K562 (cell line): Measurements from ENCODE around the gene CNTNAP4. TPM values are rescaled to one million over a fixed set of nuclear protein-coding genes. Genes with fewer than 3 reads are reported as not detected.

Experiments
- ATAC-seq: fragments of 200-7000 bp; cut with Tn5 transposase; 3 replicates; pipeline ENCODE4 v1.9.1; 2020; ENCODE audit warnings: moderate library complexity
- BruUV-seq: library from RNA; stranded (reverse); fragments of 400-500 nt; replicated peaks from 2 replicates; lab custom pipeline; 2021; lab: Mats Ljungman, UMichigan
- CTCF ChIA-PET: fragments of 300-600 bp; formaldehyde crosslinking; extraction: SDS; loops from one replicate; lab custom pipeline; 2021; ENCODE audit warnings: low intra/inter-chr PET ratio; lab: Yijun Ruan, JAX
- POLR2A ChIA-PET: fragments of 300-600, 350-650 bp; sonication (Branson Sonifier 250); formaldehyde crosslinking; extraction: SDS; loops from one replicate; lab custom pipeline; 2021; ENCODE audit warnings: antibody characterized with exemption, inconsistent platforms; lab: Yijun Ruan, JAX
- DNase-seq, 4 experiments: peaks; one replicate each; pipeline versions ENCODE4 v3.0.0 to v3.0.0-alpha.2; 2011 to 2018; ENCODE audit warnings: low spot score in 3 of 4, mixed read lengths in 3 of 4; ENCODE audit errors: extremely low read depth in 1 of 4
- FAIRE-seq: peaks from 2 replicates; lab custom pipeline; 2011; peaks lifted over from hg19 to GRCh38; lab: Jason Lieb, UNC
- H2AFZ ChIP-seq: 2 replicates; pipeline ENCODE4 v1.6.0; 2011; ENCODE audit warnings: low read depth, low read length, control low read depth, inconsistent platforms
- H3K27ac ChIP-seq: fragments of 200-600 bp; 3 replicates; pipeline ENCODE4 v1.8.0; 2011; ENCODE audit warnings: low read depth, mild to moderate bottlenecking, control low read depth, inconsistent platforms, low read length, moderate library complexity, mixed read lengths; ENCODE audit errors: extremely low read depth
- H3K27me3 ChIP-seq, 2 experiments: fragments of 300-600 bp in 1 of 2; 2 replicates in 1 of 2; 3 replicates in 1 of 2; pipeline versions ENCODE4 v1.6.0 to v1.8.0; 2011; ENCODE audit warnings: inconsistent platforms in 2 of 2, low read length in 2 of 2, mild to moderate bottlenecking in 1 of 2, mixed read lengths in 1 of 2, moderate library complexity in 1 of 2; ENCODE audit not compliant: control insufficient read depth in 2 of 2, insufficient read depth in 2 of 2
- H3K36me3 ChIP-seq: fragments of 300-600 bp; 3 replicates; pipeline ENCODE4 v1.8.0; 2011; ENCODE audit warnings: mild to moderate bottlenecking, low read length, inconsistent platforms; ENCODE audit not compliant: control insufficient read depth, insufficient read depth
- H3K4me1 ChIP-seq, 2 experiments: fragments of 200-600 bp in 1 of 2; replicated peaks in 1 of 2; 2 replicates in 1 of 2; 3 replicates in 1 of 2; pipeline versions ENCODE4 v1.5.1 to v1.8.0; 2011; ENCODE audit warnings: inconsistent platforms in 2 of 2, low read length in 2 of 2, mild to moderate bottlenecking in 1 of 2, mixed read lengths in 1 of 2, moderate library complexity in 1 of 2; ENCODE audit not compliant: control insufficient read depth in 2 of 2, insufficient read depth in 2 of 2
- H3K4me2 ChIP-seq: 2 replicates; pipeline ENCODE4 v1.6.1; 2011; ENCODE audit warnings: low read length, control low read depth, inconsistent platforms, mixed read lengths; ENCODE audit not compliant: insufficient read depth
- H3K4me3 ChIP-seq: fragments of 200-600 bp; sonication (generic), shearing (Covaris generic); 2 replicates; pipeline ENCODE4 v1.5.1; 2016; ENCODE audit warnings: control low read depth, inconsistent platforms
- H3K79me2 ChIP-seq: fragments of 200-600 bp; 3 replicates; pipeline ENCODE4 v1.8.0; 2011; ENCODE audit warnings: low read length, inconsistent platforms; ENCODE audit not compliant: control insufficient read depth, insufficient read depth
- H3K9ac ChIP-seq, 2 experiments: 2 replicates each; pipeline versions ENCODE4 v1.6.0 to v1.6.1; 2011; ENCODE audit warnings: low read depth in 2 of 2, low read length in 2 of 2, control low read depth in 1 of 2, inconsistent platforms in 1 of 2, mild to moderate bottlenecking in 1 of 2, mixed read lengths in 1 of 2; ENCODE audit not compliant: insufficient read depth in 1 of 2
- H3K9me1 ChIP-seq: one replicate; pipeline ENCODE4 v1.6.0; 2011; ENCODE audit warnings: inconsistent platforms, mild to moderate bottlenecking, low read length, moderate library complexity; ENCODE audit not compliant: control insufficient read depth, insufficient read depth
- H3K9me3 ChIP-seq: replicated peaks from 2 replicates; pipeline ENCODE4 v1.5.1; 2011; ENCODE audit warnings: low read depth, low read length, inconsistent platforms; ENCODE audit not compliant: control insufficient read depth, insufficient read depth
- H4K20me1 ChIP-seq: replicated peaks from 2 replicates; pipeline ENCODE4 v1.6.1; 2011; ENCODE audit warnings: low read length, inconsistent platforms, mixed read lengths; ENCODE audit not compliant: control insufficient read depth, insufficient read depth
- CCNT2 ChIP-seq: IDR thresholded peaks from 2 replicates; pipeline ENCODE4 v1.6.1; 2011; ENCODE audit warnings: borderline replicate concordance, low read depth, mild to moderate bottlenecking, moderate library complexity, mixed read lengths, low read length; ENCODE audit not compliant: insufficient read length; ENCODE audit errors: extremely low read depth
- CTBP1 ChIP-seq: fragments of 450-650 bp; IDR thresholded peaks from 2 replicates; pipeline ENCODE4 v1.6.1; 2016; ENCODE audit warnings: borderline replicate concordance
- GABPB2 ChIP-seq: fragments of 250-450 bp; sonication (Bioruptor Pico); conservative IDR thresholded peaks from 2 replicates; pipeline ENCODE4 v1.5.1; 2021; ENCODE audit warnings: mild to moderate bottlenecking
- HMBOX1 ChIP-seq: sonication (generic); IDR thresholded peaks from 2 replicates; pipeline ENCODE4 v1.6.1; 2016
- ILK ChIP-seq: fragments of 450-650 bp; IDR thresholded peaks from 2 replicates; pipeline ENCODE4 v1.6.1; 2016; ENCODE audit warnings: missing genetic modification characterization, low read depth, mild to moderate bottlenecking, missing compliant biosample characterization, moderate library complexity, borderline replicate concordance
- MCM7 ChIP-seq, 2 experiments: fragments of 450-650 bp; IDR thresholded peaks; 2 replicates each; pipeline ENCODE4 v1.6.1; 2016 to 2018
- NFE2 ChIP-seq: IDR thresholded peaks from 2 replicates; pipeline ENCODE4 v1.6.1; 2014; ENCODE audit warnings: antibody characterized with exemption, low read depth
- OTX1 ChIP-seq: fragments of 450-650 bp; formaldehyde crosslinking; IDR thresholded peaks from 2 replicates; pipeline ENCODE4 v1.4.0; 2022; ENCODE audit warnings: mild to moderate bottlenecking
- RBBP5 ChIP-seq: fragments of 200-600 bp; sonication (generic); IDR thresholded peaks from 2 replicates; pipeline ENCODE4 v1.6.1; 2012; ENCODE audit warnings: borderline replicate concordance, mild to moderate bottlenecking, low read length, control low read depth, inconsistent platforms; ENCODE audit not compliant: insufficient read depth, poor library complexity, severe bottlenecking
- SPI1 ChIP-seq: IDR thresholded peaks from 2 replicates; pipeline ENCODE4 v1.6.1; 2011; ENCODE audit warnings: low read depth, low read length, control low read depth, borderline replicate concordance
- STAT5A ChIP-seq: IDR thresholded peaks from 2 replicates; pipeline ENCODE4 v1.6.1; 2012; ENCODE audit warnings: low read length, inconsistent platforms, borderline replicate concordance
- ZBED1 ChIP-seq: IDR thresholded peaks from 2 replicates; pipeline ENCODE4 v1.6.1; 2014
- ZBTB1 ChIP-seq: sonication (generic); formaldehyde crosslinking; IDR thresholded peaks from 2 replicates; pipeline ENCODE4 v1.8.1; 2023; ENCODE audit warnings: missing genetic modification reagents, low read depth, mild to moderate bottlenecking, borderline replicate concordance
- WGBS: fragments of 100-300 bp; shearing (Covaris generic); methylation state at CpG from one replicate; pipeline ENCODE4 v1.1.6; 2016; ENCODE audit warnings: low coverage, mixed read lengths; ENCODE audit not compliant: insufficient coverage; ENCODE audit errors: missing lambda C conversion rate; 5-methylcytosine and 5-hydroxymethylcytosine counted together
- in situ Hi-C: fragments of 300-500 bp; cut with MboI; formaldehyde crosslinking; loops from 4 replicates; pipeline ENCODE4 v1.15.0; 2018; ENCODE audit warnings: inconsistent platforms, mixed read lengths
- intact Hi-C: fragments of 100-400 bp; cut with micrococcal nuclease; formaldehyde crosslinking; loops from 2 replicates; pipeline ENCODE4 v1.14.2; 2022
- polyA plus RNA-seq, 8 experiments: library from polyadenylated mRNA; depleted of rRNA in 4 of 8; stranded (reverse) in 5 of 8; unstranded in 3 of 8; fragments of >200 nt; fragmentation: Nextera tagmentation in 2 of 8; fragmentation: Illumina TruSeq in 1 of 8; extraction: Ambion mirVana in 2 of 8; extraction: Trizol in 1 of 8; gene quantifications; 2 replicates each; pipeline versions ENCODE4 v1.2.1 to v1.2.3, GENCODE V29; 2011 to 2014; ENCODE audit warnings: inconsistent platforms in 1 of 8, missing spikeins in 1 of 8
- total RNA-seq, 7 experiments: library from RNA; depleted of rRNA in 6 of 7; stranded (reverse); fragments of >200 nt in 6 of 7; fragmentation: Illumina TruSeq in 2 of 7; extraction: Trizol in 2 of 7; gene quantifications; 2 replicates each; pipeline versions ENCODE4 v1.2.1 to v1.2.3, GENCODE V29; 2011 to 2021; ENCODE audit warnings: low replicate concordance in 1 of 7
- TF ChIP-seq, protein P1 (sequence below): fragments of 450-650 bp; formaldehyde crosslinking; IDR thresholded peaks from 2 replicates; pipeline ENCODE4 v1.4.0; 2020; ENCODE audit warnings: mild to moderate bottlenecking, moderate library complexity

Gene CNTNAP4
- total and polyA plus RNA-seq, 9 of the 15 experiments (the other 6 are each of a cell fraction or from before 2014, with no cell fraction given): not detected

DNA sequence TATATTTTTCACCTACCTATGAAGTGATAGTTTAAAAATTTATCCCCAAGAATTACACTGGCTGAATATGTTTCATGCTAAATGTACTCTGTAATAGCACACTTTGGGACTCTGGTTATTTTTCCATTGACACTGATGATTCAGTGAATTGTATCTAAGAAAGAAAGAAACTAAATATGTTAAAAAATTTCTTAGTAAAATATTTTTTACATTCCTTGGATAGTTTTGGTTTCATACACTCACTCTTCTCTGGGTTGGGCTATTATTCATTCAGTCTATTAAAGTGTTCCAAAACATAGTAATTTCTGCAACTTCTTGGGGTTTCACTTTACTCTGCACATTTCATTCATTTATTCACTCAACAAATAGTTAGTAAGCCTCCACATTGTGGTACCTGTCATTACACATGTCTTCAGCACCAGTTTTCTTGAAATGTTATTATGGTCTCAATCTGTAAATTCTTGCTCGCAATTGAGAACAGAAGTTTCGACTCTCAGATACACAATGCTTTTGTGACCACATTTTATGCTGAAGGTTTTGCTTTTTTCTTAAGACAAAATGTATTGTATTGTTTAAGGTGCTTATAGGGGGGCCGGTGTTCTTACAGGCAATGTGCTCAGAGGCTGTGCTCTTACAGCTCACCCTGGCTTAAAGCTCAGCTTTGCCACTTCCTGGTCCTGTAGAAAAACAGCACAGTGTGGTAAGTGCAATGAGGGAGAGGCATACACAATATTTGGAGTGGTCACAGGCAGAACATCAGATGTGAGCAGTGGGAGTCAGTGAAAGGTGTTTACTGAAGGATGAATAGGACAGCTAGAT, 17.4 kb downstream of the CNTNAP4 start:
- no peak for ATAC-seq
- no peak for TF ChIP-seq NFE2
- DNase-seq: no peak
- Histone ChIP-seq H3K9me1 (no peaks in the 10 kb centered on the region), H3K4me1 (no peaks in the 10 kb centered on the region), H3K27me3 (no peaks in the 10 kb centered on the region), H3K9me3 (no peaks in the 10 kb centered on the region), H3K9ac (no peak overlapping the region), H2AFZ (no peak overlapping the region), H3K4me2 (no peak overlapping the region), H3K36me3 (no peaks in the 10 kb centered on the region), H3K27ac (no peak overlapping the region), H3K4me3 (no peak overlapping the region), H3K79me2 (no peaks in the 10 kb centered on the region), H4K20me1 (no peaks in the 10 kb centered on the region)
- BruUV-seq: no TSS peak
- 0% methylated on average over 3 of the region's 3 CpGs for WGBS
- FAIRE-seq: no peak
- ChIA-PET CTCF (no interaction called here), POLR2A (interaction anchor here (0.7 kb wide), 1 partner anchor 318 kb away, joined by 3 read pairs; no protein-coding TSS in a partner anchor)
- intact Hi-C loops: no loop called here
- in situ Hi-C loops: no loop called here

DNA sequence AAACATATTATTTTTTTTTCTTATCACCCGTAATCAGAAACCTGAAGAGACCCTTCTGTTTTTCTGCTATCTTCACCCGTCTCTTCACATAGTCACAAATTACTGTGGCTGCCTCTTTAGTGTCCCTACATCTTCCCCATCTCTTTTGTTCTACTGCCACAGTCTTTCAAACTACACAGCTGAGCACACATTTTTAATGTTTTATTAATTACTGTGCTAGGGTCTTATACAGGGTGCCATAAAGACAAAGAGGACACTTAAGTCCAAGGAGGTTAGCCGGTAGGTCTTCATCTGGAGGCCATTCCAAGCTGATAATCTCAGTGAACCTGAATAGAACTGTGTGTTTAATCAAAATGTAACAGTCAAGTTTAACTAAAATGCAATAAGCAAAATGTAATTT, 20.7 kb downstream of the CNTNAP4 start:
- no peak for FAIRE-seq
- no peak for ATAC-seq
- ChIA-PET CTCF (no interaction called here), POLR2A (no interaction called here)
- 0% methylated on average over 3 of the region's 3 CpGs for WGBS
- no TSS peak for BruUV-seq
- DNase-seq: no peak
- Histone ChIP-seq H4K20me1 (no peaks in the 10 kb centered on the region), H3K4me3 (no peak overlapping the region), H3K4me2 (no peak overlapping the region), H2AFZ (no peak overlapping the region), H3K9me1 (no peaks in the 10 kb centered on the region), H3K9me3 (no peaks in the 10 kb centered on the region), H3K27me3 (no peaks in the 10 kb centered on the region), H3K79me2 (no peaks in the 10 kb centered on the region), H3K27ac (no peak overlapping the region), H3K36me3 (no peaks in the 10 kb centered on the region), H3K4me1 (no peaks in the 10 kb centered on the region), H3K9ac (no peak overlapping the region)
- intact Hi-C loops (no loop called here), in situ Hi-C loops (no loop called here)
- TF ChIP-seq ZBTB1 (no peak), ILK (tag) (no peak), OTX1 (CRISPR knock-in tag) (no peak), ZBED1 (no peak), CCNT2 (no peak), STAT5A (no peak), MCM7 (IDR thresholded peaks at IDR 0.05) (no peak), CTBP1 (no peak), GABPB2 (CRISPR knock-in tag) (no peak), RBBP5 (no peak), HMBOX1 (no peak), SPI1 (no peak), NFE2 (no peak)
- TF ChIP-seq, protein P1, sequence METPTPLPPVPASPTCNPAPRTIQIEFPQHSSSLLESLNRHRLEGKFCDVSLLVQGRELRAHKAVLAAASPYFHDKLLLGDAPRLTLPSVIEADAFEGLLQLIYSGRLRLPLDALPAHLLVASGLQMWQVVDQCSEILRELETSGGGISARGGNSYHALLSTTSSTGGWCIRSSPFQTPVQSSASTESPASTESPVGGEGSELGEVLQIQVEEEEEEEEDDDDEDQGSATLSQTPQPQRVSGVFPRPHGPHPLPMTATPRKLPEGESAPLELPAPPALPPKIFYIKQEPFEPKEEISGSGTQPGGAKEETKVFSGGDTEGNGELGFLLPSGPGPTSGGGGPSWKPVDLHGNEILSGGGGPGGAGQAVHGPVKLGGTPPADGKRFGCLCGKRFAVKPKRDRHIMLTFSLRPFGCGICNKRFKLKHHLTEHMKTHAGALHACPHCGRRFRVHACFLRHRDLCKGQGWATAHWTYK (CRISPR knock-in tag): no peak
